K562 (cell line): Measurements from ENCODE around the gene NRM. TPM values are rescaled to one million over a fixed set of nuclear protein-coding genes. Genes with fewer than 3 reads are reported as not detected.

ENCODE experiments used
- BRD9 ChIP-seq: fragments of 450-650 bp; IDR thresholded peaks from 2 replicates; pipeline ENCODE4 v1.6.1; 2018; ENCODE audit warnings: low read depth; ENCODE audit not compliant: partially characterized antibody
- E2F5 ChIP-seq: sonication (generic); formaldehyde crosslinking; IDR thresholded peaks from 2 replicates; pipeline ENCODE4 v1.8.0; 2022; ENCODE audit warnings: mild to moderate bottlenecking, missing genetic modification reagents
- ETV1 ChIP-seq: fragments of 450-650 bp; conservative IDR thresholded peaks from 2 replicates; pipeline ENCODE4 v1.6.1; 2016; ENCODE audit warnings: missing genetic modification characterization, control low read depth, low read depth, missing compliant biosample characterization
- GABPA ChIP-seq: fragments of 200-800 bp; sonication (Bioruptor generic); conservative IDR thresholded peaks from 2 replicates; pipeline ENCODE4 v1.6.1; 2016; ENCODE audit warnings: low read depth, missing genetic modification characterization, missing compliant biosample characterization
- HCFC1 ChIP-seq: IDR thresholded peaks from 2 replicates; pipeline ENCODE4 v1.6.1; 2012; ENCODE audit warnings: low read depth, low read length, improper control_type of control experiment
- KAT7 ChIP-seq: sonication (generic); formaldehyde crosslinking; IDR thresholded peaks from 2 replicates; pipeline ENCODE4 v1.8.0; 2022; ENCODE audit warnings: missing genetic modification reagents, mild to moderate bottlenecking, borderline replicate concordance
- NFYB ChIP-seq: IDR thresholded peaks from 2 replicates; pipeline ENCODE4 v1.6.1; 2011; ENCODE audit warnings: mild to moderate bottlenecking, moderate library complexity; ENCODE audit not compliant: insufficient read length; ENCODE audit errors: extremely low read depth
- NUFIP1 ChIP-seq: fragments of 450-650 bp; IDR thresholded peaks from 2 replicates; pipeline ENCODE4 v1.6.1; 2018; ENCODE audit not compliant: partially characterized antibody
- PTTG1 ChIP-seq: fragments of 450-650 bp; IDR thresholded peaks from 2 replicates; pipeline ENCODE4 v1.6.1; 2016; ENCODE audit warnings: low read depth, mild to moderate bottlenecking, missing genetic modification characterization, missing compliant biosample characterization
- RBFOX2 ChIP-seq: fragments of 200-400 bp; formaldehyde crosslinking; IDR thresholded peaks from 2 replicates; pipeline ENCODE4 v1.6.1; 2017; ENCODE audit warnings: low read depth, mild to moderate bottlenecking, low read length, moderate library complexity
- SMC3 ChIP-seq: conservative IDR thresholded peaks from 2 replicates; pipeline ENCODE4 v1.6.1; 2011; ENCODE audit warnings: low read depth, low read length, improper control_type of control experiment; ENCODE audit not compliant: insufficient read depth
- SP1 ChIP-seq: sonication (generic); formaldehyde crosslinking; IDR thresholded peaks from 2 replicates; pipeline ENCODE4 v1.8.1; 2022; ENCODE audit warnings: mild to moderate bottlenecking, missing genetic modification reagents
- TCF3 ChIP-seq: sonication (generic); formaldehyde crosslinking; IDR thresholded peaks from 2 replicates; pipeline ENCODE4 v1.4.0; 2020; ENCODE audit warnings: mild to moderate bottlenecking, missing genetic modification reagents
- TCFL5 ChIP-seq: fragments of 250-450 bp; sonication (Bioruptor Pico); conservative IDR thresholded peaks from 2 replicates; pipeline ENCODE4 v1.6.1; 2021; ENCODE audit warnings: mild to moderate bottlenecking, moderate library complexity, matching md5 sums
- TEAD1 ChIP-seq, 2 experiments: fragments of 450-650 bp in 1 of 2; sonication (generic) in 1 of 2; formaldehyde crosslinking; IDR thresholded peaks; 2 replicates each; pipeline versions ENCODE4 v1.4.0 to v1.8.0; 2020 to 2022; ENCODE audit warnings: mild to moderate bottlenecking in 2 of 2, missing genetic modification reagents in 1 of 2
- TFAP4 ChIP-seq: sonication (generic); formaldehyde crosslinking; IDR thresholded peaks from 2 replicates; pipeline ENCODE4 v1.8.0; 2022; ENCODE audit warnings: missing genetic modification reagents, mild to moderate bottlenecking, moderate library complexity, borderline replicate concordance
- XRCC5 ChIP-seq: fragments of 200-400 bp; formaldehyde crosslinking; IDR thresholded peaks from 2 replicates; pipeline ENCODE4 v1.6.1; 2017; ENCODE audit warnings: low read depth, mild to moderate bottlenecking, low read length
- YBX1 ChIP-seq: fragments of 450-650 bp; IDR thresholded peaks from 2 replicates; pipeline ENCODE4 v1.7.1; 2016; ENCODE audit warnings: mild to moderate bottlenecking
- ZBTB33 ChIP-seq: sonication (generic); formaldehyde crosslinking; IDR thresholded peaks from 2 replicates; pipeline ENCODE4 v1.8.1; 2023; ENCODE audit warnings: mild to moderate bottlenecking, missing genetic modification reagents
- ZEB2 ChIP-seq: fragments of 450-650 bp; IDR thresholded peaks from 2 replicates; pipeline ENCODE4 v1.6.1; 2016
- polyA plus RNA-seq, 8 experiments: library from polyadenylated mRNA; depleted of rRNA in 4 of 8; stranded (reverse) in 5 of 8; unstranded in 3 of 8; fragments of >200 nt; fragmentation: Nextera tagmentation in 2 of 8; fragmentation: Illumina TruSeq in 1 of 8; extraction: Ambion mirVana in 2 of 8; extraction: Trizol in 1 of 8; gene quantifications; 2 replicates each; pipeline versions ENCODE4 v1.2.1 to v1.2.3, GENCODE V29; 2011 to 2014; ENCODE audit warnings: inconsistent platforms in 1 of 8, missing spikeins in 1 of 8
- total RNA-seq, 7 experiments: library from RNA; depleted of rRNA in 6 of 7; stranded (reverse); fragments of >200 nt in 6 of 7; fragmentation: Illumina TruSeq in 2 of 7; extraction: Trizol in 2 of 7; gene quantifications; 2 replicates each; pipeline versions ENCODE4 v1.2.1 to v1.2.3, GENCODE V29; 2011 to 2021; ENCODE audit warnings: low replicate concordance in 1 of 7

Gene NRM
- total and polyA plus RNA-seq, 9 of the 15 experiments (the other 6 are each of a cell fraction or from before 2014, with no cell fraction given): 9.7 to 58.2 (median 18.1) TPM

GRCh38 chr6:30730601-30731435, 40.0 kb upstream of the NRM start (continued):
- TF ChIP-seq E2F5 (CRISPR knock-in tag): no peak
- TF ChIP-seq YBX1: no peak
- no peak for TF ChIP-seq GABPA (tag)
- TF ChIP-seq NUFIP1: no peak
- TF ChIP-seq RBFOX2: peak; percentile 60
- 0 out of 4 replicates have a peak, but pooled peaks of 1 of the 2 experiments have one; percentile 35 for TF ChIP-seq TEAD1 (CRISPR knock-in tag; IDR thresholded peaks at IDR 0.05)
- peak; percentile 66; the same call in 1 of the 2 replicates for TF ChIP-seq KAT7 (CRISPR knock-in tag)
- peak; percentile 98 for TF ChIP-seq SMC3
- TF ChIP-seq HCFC1: peak; percentile 35; the same call in 1 of the 2 replicates
- no peak for TF ChIP-seq TCFL5 (CRISPR knock-in tag)
- TF ChIP-seq TCF3: peak; percentile 34; the same call in 1 of the 2 replicates
- no peak for TF ChIP-seq PTTG1
- no peak for TF ChIP-seq BRD9
- TF ChIP-seq ZBTB33 (CRISPR knock-in tag): peak; percentile 99
- peak; percentile 52; the same call in 1 of the 2 replicates for TF ChIP-seq ZEB2
- TF ChIP-seq ETV1: peak; percentile 58; the same call in 1 of the 2 replicates
- TF ChIP-seq SP1 (CRISPR knock-in tag): peak; percentile 53; the same call in 1 of the 2 replicates
- no peak for TF ChIP-seq NFYB
- TF ChIP-seq XRCC5: peak; percentile 84; the same call in 1 of the 2 replicates
- TF ChIP-seq TFAP4: peak; percentile 83
